Neural cell (in vitro differentiated cells): ENCODE measurements around the gene CDA.

Source experiments
- EP300 ChIP-seq: fragments of 450-650 bp; conservative IDR thresholded peaks from 2 replicates; pipeline ENCODE4 v1.6.1; 2014; ENCODE audit warnings: antibody characterized with exemption, mild to moderate bottlenecking, moderate library complexity; ENCODE audit not compliant: poor library complexity, severe bottlenecking
- EZH2 ChIP-seq: fragments of 200-600, 300-800 bp; shearing (Covaris generic), sonication (generic); IDR thresholded peaks from 2 replicates; pipeline ENCODE4 v1.6.1; 2014; ENCODE audit warnings: antibody characterized with exemption, low read length, borderline replicate concordance, mild to moderate bottlenecking; ENCODE audit not compliant: insufficient read depth, poor library complexity, severe bottlenecking
- MXI1 ChIP-seq: fragments of 450-650 bp; conservative IDR thresholded peaks from 2 replicates; pipeline ENCODE4 v1.6.1; 2014; ENCODE audit warnings: antibody characterized with exemption, mild to moderate bottlenecking; ENCODE audit not compliant: poor library complexity, severe bottlenecking
- POLR2AphosphoS5 ChIP-seq: IDR thresholded peaks from 2 replicates; pipeline ENCODE4 v1.6.1; 2012
- RAD21 ChIP-seq: fragments of 450-650 bp; conservative IDR thresholded peaks from 2 replicates; pipeline ENCODE4 v1.6.1; 2014; ENCODE audit warnings: antibody characterized with exemption, mild to moderate bottlenecking, moderate library complexity
- SMC3 ChIP-seq: fragments of 450-650 bp; conservative IDR thresholded peaks from 2 replicates; pipeline ENCODE4 v1.6.1; 2014; ENCODE audit warnings: antibody characterized with exemption, mild to moderate bottlenecking, moderate library complexity; ENCODE audit not compliant: poor library complexity
- TAF1 ChIP-seq: IDR thresholded peaks from 2 replicates; pipeline ENCODE4 v1.6.1; 2012; ENCODE audit warnings: low read depth
- TF ChIP-seq, protein P1 (sequence below): fragments of 450-650 bp; IDR thresholded peaks from 2 replicates; pipeline ENCODE4 v1.5.1; 2014; ENCODE audit warnings: antibody characterized with exemption, mild to moderate bottlenecking, moderate library complexity; ENCODE audit not compliant: poor library complexity, severe bottlenecking
- TF ChIP-seq, protein P2 (sequence below): IDR thresholded peaks from 2 replicates; pipeline ENCODE4 v1.6.1; 2012; ENCODE audit warnings: borderline replicate concordance

DNA sequence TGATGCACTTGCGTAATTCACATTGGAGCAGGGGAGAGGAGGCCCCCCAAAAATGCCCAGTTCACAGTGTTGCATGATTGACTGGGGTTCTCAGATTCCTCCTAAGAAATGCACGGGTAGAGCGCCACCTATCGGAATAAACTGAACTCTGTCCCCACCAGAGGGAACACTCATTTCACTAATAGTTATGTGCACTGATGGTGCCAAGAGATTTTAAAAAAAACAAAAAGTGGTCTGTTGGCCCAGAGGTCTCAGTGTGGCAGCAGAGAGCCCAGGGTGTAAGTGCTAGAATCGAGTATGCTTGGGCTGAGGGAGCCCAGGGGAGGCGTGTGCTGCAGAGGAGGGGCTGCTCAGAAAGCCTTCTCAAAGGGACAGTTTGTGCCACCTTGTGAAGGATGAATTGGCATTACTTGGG, 51.3 kb downstream of the CDA start:
- no peak for TF ChIP-seq EZH2
- TF ChIP-seq, protein P1, sequence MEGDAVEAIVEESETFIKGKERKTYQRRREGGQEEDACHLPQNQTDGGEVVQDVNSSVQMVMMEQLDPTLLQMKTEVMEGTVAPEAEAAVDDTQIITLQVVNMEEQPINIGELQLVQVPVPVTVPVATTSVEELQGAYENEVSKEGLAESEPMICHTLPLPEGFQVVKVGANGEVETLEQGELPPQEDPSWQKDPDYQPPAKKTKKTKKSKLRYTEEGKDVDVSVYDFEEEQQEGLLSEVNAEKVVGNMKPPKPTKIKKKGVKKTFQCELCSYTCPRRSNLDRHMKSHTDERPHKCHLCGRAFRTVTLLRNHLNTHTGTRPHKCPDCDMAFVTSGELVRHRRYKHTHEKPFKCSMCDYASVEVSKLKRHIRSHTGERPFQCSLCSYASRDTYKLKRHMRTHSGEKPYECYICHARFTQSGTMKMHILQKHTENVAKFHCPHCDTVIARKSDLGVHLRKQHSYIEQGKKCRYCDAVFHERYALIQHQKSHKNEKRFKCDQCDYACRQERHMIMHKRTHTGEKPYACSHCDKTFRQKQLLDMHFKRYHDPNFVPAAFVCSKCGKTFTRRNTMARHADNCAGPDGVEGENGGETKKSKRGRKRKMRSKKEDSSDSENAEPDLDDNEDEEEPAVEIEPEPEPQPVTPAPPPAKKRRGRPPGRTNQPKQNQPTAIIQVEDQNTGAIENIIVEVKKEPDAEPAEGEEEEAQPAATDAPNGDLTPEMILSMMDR: peak; percentile 91
- no peak for TF ChIP-seq POLR2AphosphoS5
- peak; percentile 89 for TF ChIP-seq RAD21
- TF ChIP-seq, protein P2, sequence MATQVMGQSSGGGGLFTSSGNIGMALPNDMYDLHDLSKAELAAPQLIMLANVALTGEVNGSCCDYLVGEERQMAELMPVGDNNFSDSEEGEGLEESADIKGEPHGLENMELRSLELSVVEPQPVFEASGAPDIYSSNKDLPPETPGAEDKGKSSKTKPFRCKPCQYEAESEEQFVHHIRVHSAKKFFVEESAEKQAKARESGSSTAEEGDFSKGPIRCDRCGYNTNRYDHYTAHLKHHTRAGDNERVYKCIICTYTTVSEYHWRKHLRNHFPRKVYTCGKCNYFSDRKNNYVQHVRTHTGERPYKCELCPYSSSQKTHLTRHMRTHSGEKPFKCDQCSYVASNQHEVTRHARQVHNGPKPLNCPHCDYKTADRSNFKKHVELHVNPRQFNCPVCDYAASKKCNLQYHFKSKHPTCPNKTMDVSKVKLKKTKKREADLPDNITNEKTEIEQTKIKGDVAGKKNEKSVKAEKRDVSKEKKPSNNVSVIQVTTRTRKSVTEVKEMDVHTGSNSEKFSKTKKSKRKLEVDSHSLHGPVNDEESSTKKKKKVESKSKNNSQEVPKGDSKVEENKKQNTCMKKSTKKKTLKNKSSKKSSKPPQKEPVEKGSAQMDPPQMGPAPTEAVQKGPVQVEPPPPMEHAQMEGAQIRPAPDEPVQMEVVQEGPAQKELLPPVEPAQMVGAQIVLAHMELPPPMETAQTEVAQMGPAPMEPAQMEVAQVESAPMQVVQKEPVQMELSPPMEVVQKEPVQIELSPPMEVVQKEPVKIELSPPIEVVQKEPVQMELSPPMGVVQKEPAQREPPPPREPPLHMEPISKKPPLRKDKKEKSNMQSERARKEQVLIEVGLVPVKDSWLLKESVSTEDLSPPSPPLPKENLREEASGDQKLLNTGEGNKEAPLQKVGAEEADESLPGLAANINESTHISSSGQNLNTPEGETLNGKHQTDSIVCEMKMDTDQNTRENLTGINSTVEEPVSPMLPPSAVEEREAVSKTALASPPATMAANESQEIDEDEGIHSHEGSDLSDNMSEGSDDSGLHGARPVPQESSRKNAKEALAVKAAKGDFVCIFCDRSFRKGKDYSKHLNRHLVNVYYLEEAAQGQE: no peak
- peak; percentile 90 for TF ChIP-seq SMC3
- no peak for TF ChIP-seq EP300
- TF ChIP-seq MXI1: peak; percentile 20
- TF ChIP-seq TAF1: no peak
